ENCODE measurements around the gene MPP2. TPM values are rescaled to one million over a fixed set of nuclear protein-coding genes. Genes with fewer than 3 reads are reported as not detected.
"Not testable (repeated sequence)": the region's sequence is repeated elsewhere in the genome, so short reads cannot be mapped to it uniquely, and the experiment has no call there.

Gene MPP2
- total RNA-seq, 2 experiments from 2014 or later: 0.16 to 0.67 TPM

DNA sequence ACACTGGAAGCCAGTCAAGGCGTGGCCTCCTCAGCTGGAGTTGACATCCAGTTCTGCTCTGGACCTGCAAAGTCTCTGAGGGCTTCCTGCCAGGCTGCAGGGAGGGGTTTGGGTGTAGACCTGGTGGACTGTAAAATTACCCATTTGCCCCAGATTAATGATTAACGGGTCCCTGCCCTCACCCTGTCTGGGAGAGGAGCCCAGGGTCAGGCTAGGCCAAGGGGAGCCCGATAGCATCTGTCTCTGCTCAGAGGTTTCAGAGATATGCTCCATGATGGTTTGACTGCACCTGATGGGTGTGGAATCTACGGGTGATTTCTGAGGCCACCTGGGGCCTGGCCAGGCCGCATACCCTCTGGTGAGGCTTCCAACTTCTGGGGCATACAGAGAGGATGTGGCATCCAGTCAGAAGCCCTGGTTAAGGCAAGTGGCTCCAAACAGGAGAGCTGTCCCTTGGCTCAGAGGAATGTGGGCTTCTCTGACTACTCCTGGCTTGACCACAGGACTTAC is 23.8 kb upstream of the MPP2 start:
- TF ChIP-seq EZH2phosphoT487 (IDR thresholded peaks at IDR 0.05; ENCODE audit: borderline replicate concordance, low read depth, low read length): no peak
- TF ChIP-seq, protein P1, sequence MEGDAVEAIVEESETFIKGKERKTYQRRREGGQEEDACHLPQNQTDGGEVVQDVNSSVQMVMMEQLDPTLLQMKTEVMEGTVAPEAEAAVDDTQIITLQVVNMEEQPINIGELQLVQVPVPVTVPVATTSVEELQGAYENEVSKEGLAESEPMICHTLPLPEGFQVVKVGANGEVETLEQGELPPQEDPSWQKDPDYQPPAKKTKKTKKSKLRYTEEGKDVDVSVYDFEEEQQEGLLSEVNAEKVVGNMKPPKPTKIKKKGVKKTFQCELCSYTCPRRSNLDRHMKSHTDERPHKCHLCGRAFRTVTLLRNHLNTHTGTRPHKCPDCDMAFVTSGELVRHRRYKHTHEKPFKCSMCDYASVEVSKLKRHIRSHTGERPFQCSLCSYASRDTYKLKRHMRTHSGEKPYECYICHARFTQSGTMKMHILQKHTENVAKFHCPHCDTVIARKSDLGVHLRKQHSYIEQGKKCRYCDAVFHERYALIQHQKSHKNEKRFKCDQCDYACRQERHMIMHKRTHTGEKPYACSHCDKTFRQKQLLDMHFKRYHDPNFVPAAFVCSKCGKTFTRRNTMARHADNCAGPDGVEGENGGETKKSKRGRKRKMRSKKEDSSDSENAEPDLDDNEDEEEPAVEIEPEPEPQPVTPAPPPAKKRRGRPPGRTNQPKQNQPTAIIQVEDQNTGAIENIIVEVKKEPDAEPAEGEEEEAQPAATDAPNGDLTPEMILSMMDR (conservative IDR thresholded peaks at IDR 0.05; ENCODE audit: low read length): no peak
- no peaks in the 10 kb centered on the region for H3K4me1 ChIP-seq (ENCODE audit: insufficient read depth, low read length, poor library complexity, severe bottlenecking)
- no peaks in the 10 kb centered on the region for H4K20me1 ChIP-seq (ENCODE audit: insufficient read depth, low read length)
- H3K79me2 ChIP-seq (ENCODE audit: insufficient read depth, low read depth, low read length): no peaks in the 10 kb centered on the region
- no peak for DNase-seq (ENCODE audit: low spot score)
- intact Hi-C loops (cut with micrococcal nuclease; ENCODE audit: unreplicated experiment): no loop called here
- no peaks in the 10 kb centered on the region for H3K36me3 ChIP-seq (ENCODE audit: insufficient read depth, low read length)
- POLR2A ChIA-PET: no interaction called here
- H3K4me2 ChIP-seq (ENCODE audit: low read length): no peak overlapping the region
- BruUV-seq (replicated peaks): no TSS peak
- H3K4me3 ChIP-seq (ENCODE audit: low read depth, low read length, poor library complexity, severe bottlenecking): no peak overlapping the region
- no peaks in the 10 kb centered on the region for H3K9me2 ChIP-seq (ENCODE audit: insufficient read depth, low read length)
- H3K9me3 ChIP-seq (ENCODE audit: low read length): no peaks in the 10 kb centered on the region
- CTCF ChIA-PET (ENCODE audit: unreplicated experiment): interaction anchor here (0.6 kb wide), 1 partner anchor 231 kb away, joined by 3 read pairs; no protein-coding TSS in a partner anchor
- no peak overlapping the region for H2AFZ ChIP-seq (ENCODE audit: low read length)
- no peak overlapping the region for H3K27ac ChIP-seq (ENCODE audit: low read depth, low read length, poor library complexity, severe bottlenecking)

DNA sequence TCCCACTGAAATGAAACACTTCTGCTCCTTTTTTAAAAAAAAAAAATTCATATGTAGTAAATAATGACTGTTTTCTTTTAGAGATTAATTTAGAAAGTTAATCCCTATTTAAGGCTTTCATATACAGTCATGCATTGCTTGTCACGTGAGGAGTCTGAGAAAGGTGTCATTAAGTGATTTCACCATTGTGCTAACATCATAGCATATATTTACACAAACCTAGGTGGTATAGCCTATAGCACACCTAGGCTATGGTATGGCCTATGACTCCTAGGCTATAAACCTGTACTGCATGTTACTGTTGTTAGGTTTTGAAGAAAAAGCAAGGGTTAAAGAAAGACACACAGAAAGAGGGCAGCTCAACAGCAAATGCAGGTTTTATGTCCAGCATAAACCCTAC is 21.3 kb upstream of the MPP2 start:
- H4K20me1 ChIP-seq (ENCODE audit: insufficient read depth, low read length): no peaks in the 10 kb centered on the region
- no peaks in the 10 kb centered on the region for H3K79me2 ChIP-seq (ENCODE audit: insufficient read depth, low read depth, low read length)
- no peaks in the 10 kb centered on the region for H3K9me2 ChIP-seq (ENCODE audit: insufficient read depth, low read length)
- TF ChIP-seq EZH2phosphoT487 (IDR thresholded peaks at IDR 0.05; ENCODE audit: borderline replicate concordance, low read depth, low read length): no peak
- TF ChIP-seq, protein P1 (conservative IDR thresholded peaks at IDR 0.05; ENCODE audit: low read length): no peak
- DNase-seq (ENCODE audit: low spot score): no peak
- ChIA-PET CTCF (ENCODE audit: unreplicated experiment) (no interaction called here), POLR2A (no interaction called here)
- H3K4me2 ChIP-seq (ENCODE audit: low read length): no peak overlapping the region
- intact Hi-C loops (cut with micrococcal nuclease; ENCODE audit: unreplicated experiment): no loop called here
- H2AFZ ChIP-seq (ENCODE audit: low read length): no peak overlapping the region
- H3K4me3 ChIP-seq (ENCODE audit: low read depth, low read length, poor library complexity, severe bottlenecking): no peak overlapping the region
- H3K9me3 ChIP-seq (ENCODE audit: low read length): no peaks in the 10 kb centered on the region
- H3K4me1 ChIP-seq (ENCODE audit: insufficient read depth, low read length, poor library complexity, severe bottlenecking): no peaks in the 10 kb centered on the region
- H3K36me3 ChIP-seq (ENCODE audit: insufficient read depth, low read length): no peaks in the 10 kb centered on the region
- H3K27ac ChIP-seq (ENCODE audit: low read depth, low read length, poor library complexity, severe bottlenecking): no peak overlapping the region
- no TSS peak for BruUV-seq (replicated peaks)

DNA sequence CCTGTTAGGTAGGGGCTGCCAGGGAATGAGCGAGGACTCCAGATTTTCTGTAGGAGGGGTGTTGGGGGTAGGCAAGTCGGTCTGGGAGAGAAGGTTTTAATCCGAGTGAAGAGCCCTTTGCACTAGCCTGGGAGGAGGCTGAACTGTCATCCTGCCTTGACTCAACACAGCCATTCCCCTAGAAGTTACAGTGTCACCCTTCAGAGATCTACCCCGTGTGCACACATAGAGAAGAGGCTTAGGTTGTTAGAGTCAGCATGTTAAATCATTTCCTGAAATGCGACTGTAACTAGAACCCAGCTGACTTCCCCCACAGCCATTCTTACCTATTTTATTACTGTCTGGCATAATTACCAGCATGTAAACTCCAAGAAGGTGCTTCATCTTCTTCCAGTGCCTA is 20.6 kb upstream of the MPP2 start:
- CTCF ChIA-PET (ENCODE audit: unreplicated experiment); H3K4me1 ChIP-seq (ENCODE audit: insufficient read depth, low read length, poor library complexity, severe bottlenecking): not testable (repeated sequence)

More for the DNA sequence above, 20.6 kb upstream of the MPP2 start:
- DNase-seq (ENCODE audit: low spot score); BruUV-seq (replicated peaks); intact Hi-C loops (cut with micrococcal nuclease; ENCODE audit: unreplicated experiment); H3K9me2 ChIP-seq (ENCODE audit: insufficient read depth, low read length); H4K20me1 ChIP-seq (ENCODE audit: insufficient read depth, low read length); H2AFZ ChIP-seq (ENCODE audit: low read length); H3K4me2 ChIP-seq (ENCODE audit: low read length); POLR2A ChIA-PET; H3K36me3 ChIP-seq (ENCODE audit: insufficient read depth, low read length); H3K4me3 ChIP-seq (ENCODE audit: low read depth, low read length, poor library complexity, severe bottlenecking); H3K9me3 ChIP-seq (ENCODE audit: low read length); H3K27ac ChIP-seq (ENCODE audit: low read depth, low read length, poor library complexity, severe bottlenecking); H3K79me2 ChIP-seq (ENCODE audit: insufficient read depth, low read depth, low read length): not testable (repeated sequence)
